ENCODE measurements around the gene CCK. TPM values are rescaled to one million over a fixed set of nuclear protein-coding genes. Genes with fewer than 3 reads are reported as not detected.

CCK gene
- total and polyA plus RNA-seq, 7 donors = 0.22 to 0.31 TPM; not detected in 5

DNA sequence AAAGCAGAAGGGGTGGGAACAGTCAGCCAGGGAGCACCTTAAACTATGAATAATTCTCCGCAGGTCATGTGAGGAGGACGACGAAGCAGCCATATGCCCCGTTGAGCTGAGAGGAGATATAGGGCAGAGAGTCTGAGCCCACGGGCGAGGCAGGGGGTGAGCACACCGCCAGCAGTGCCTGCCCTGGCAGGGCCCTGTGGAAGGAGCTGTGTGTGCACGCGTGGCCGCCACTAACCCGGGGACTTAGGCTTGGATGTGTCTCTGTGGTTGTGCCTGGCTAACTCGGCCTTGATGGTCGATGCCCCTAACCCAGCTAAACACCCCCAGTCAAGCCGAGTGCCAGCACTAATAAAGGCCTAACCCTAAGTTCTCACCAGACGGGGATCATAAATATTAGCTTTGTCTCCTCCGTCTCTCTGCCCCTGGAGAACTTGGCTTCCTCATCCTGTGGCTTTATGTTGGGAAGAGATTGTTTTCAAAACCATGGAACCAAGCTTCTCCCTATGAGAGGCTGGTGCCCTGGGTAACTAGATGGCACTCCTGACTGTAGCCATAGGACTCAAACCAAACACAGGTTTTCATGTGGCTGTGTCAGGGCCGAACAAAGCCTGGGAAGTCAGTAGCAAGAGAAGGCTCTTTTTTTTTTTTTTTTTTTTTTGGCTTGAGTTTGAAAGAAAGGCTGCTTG is 45.4 kb downstream of the CCK start:
- H3K4me1 ChIP-seq = peaks cover 14% of the 10 kb centered on the region
- TF ChIP-seq, protein P1, sequence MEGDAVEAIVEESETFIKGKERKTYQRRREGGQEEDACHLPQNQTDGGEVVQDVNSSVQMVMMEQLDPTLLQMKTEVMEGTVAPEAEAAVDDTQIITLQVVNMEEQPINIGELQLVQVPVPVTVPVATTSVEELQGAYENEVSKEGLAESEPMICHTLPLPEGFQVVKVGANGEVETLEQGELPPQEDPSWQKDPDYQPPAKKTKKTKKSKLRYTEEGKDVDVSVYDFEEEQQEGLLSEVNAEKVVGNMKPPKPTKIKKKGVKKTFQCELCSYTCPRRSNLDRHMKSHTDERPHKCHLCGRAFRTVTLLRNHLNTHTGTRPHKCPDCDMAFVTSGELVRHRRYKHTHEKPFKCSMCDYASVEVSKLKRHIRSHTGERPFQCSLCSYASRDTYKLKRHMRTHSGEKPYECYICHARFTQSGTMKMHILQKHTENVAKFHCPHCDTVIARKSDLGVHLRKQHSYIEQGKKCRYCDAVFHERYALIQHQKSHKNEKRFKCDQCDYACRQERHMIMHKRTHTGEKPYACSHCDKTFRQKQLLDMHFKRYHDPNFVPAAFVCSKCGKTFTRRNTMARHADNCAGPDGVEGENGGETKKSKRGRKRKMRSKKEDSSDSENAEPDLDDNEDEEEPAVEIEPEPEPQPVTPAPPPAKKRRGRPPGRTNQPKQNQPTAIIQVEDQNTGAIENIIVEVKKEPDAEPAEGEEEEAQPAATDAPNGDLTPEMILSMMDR (IDR thresholded peaks at IDR 0.05) = no peak
- no peak overlapping the region for H3K27ac ChIP-seq
- H3K4me3 ChIP-seq = no peak overlapping the region
- peaks cover 3 to 49% of the 10 kb centered on the region in 2 donors for H3K36me3 ChIP-seq (ENCODE audit: insufficient read depth in 1 of 2, low read depth in 1 of 2)
- ATAC-seq = no peak
- whole genome bisulfite sequencing, 3 donors = 91 to 94% (median 94%) methylated on average over 17 of the region's 17 CpGs
- intact Hi-C loops (cut with DNase I) = loop anchor here in 1 of 2 donors (5.0 to 10.0 kb wide), 2 partner anchors 326 to 327 kb away; no protein-coding TSS in a partner anchor
- no peaks in the 10 kb centered on the region for H3K27me3 ChIP-seq (ENCODE audit: insufficient read depth in 3 of 3, low read length in 2 of 3)
- DNase-seq = no peak
- no peaks in the 10 kb centered on the region for H3K9me3 ChIP-seq

DNA sequence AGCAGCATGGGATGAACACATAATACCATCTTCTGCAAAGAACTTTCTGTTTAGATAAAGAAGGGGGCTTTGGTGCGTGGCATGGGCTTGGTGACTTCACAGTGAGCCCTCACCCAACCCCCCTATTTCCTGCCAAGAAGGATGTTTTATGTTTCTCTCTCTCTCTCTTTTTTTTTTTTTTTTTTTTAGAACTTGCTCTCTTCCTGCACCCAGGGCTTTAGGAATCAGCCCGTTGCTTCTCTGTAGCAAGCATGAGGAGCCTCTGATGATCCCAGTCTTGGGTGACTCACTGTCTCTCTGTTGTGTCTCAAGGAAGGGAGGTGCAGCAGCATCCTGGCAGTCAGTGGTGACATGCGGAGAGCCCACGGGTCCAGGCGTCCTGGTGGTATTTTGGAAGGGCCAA is 49.1 kb downstream of the CCK start:
- H3K9me3 ChIP-seq = no peaks in the 10 kb centered on the region
- no peaks in the 10 kb centered on the region for H3K27me3 ChIP-seq (ENCODE audit: insufficient read depth in 3 of 3, low read length in 2 of 3)
- intact Hi-C loops (cut with DNase I) = no loop called here
- no peak overlapping the region for H3K27ac ChIP-seq
- H3K4me3 ChIP-seq = no peak overlapping the region
- H3K4me1 ChIP-seq = no peaks in the 10 kb centered on the region
- 74 to 81% (median 76%) methylated on average over 5 of the region's 5 CpGs for WGBS, 3 donors
- TF ChIP-seq, protein P1 (IDR thresholded peaks at IDR 0.05) = no peak
- no peak for DNase-seq
- peaks cover 0 to 40% of the 10 kb centered on the region in 2 donors for H3K36me3 ChIP-seq (ENCODE audit: insufficient read depth in 1 of 2, low read depth in 1 of 2)
- no peak for ATAC-seq

DNA sequence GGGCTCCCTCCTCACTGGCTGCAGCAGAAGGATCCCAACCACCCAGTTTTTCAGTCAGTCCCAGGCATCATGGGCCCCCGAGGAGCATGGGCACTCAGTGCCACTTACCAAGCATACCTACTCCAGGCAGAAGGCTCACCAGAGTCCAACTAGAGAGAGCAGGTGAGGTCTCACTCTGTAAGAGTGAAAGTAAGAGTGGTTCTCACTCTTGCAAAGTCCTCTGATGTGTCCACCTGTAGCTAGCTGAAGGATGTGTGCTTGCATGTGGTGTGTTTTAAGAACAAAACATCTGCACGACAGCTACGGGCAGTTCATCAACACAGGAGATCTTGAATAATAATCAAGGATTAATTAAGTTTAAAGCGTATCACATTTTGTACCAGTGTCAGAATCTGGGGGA is 49.7 kb downstream of the CCK start:
- Histone ChIP-seq H3K4me3 (no peak overlapping the region), H3K4me1 (no peaks in the 10 kb centered on the region), H3K27me3 (ENCODE audit: insufficient read depth in 3 of 3, low read length in 2 of 3) (no peaks in the 10 kb centered on the region), H3K9me3 (no peaks in the 10 kb centered on the region), H3K36me3 (ENCODE audit: insufficient read depth in 1 of 2, low read depth in 1 of 2) (peaks cover 0 to 40% of the 10 kb centered on the region in 2 donors), H3K27ac (no peak overlapping the region)
- TF ChIP-seq, protein P1 (IDR thresholded peaks at IDR 0.05) = no peak
- no peak for DNase-seq
- intact Hi-C loops (cut with DNase I) = no loop called here
- 81 to 82% (median 82%) methylated on average over 4 of the region's 4 CpGs for WGBS, 3 donors
- no peak for ATAC-seq

DNA sequence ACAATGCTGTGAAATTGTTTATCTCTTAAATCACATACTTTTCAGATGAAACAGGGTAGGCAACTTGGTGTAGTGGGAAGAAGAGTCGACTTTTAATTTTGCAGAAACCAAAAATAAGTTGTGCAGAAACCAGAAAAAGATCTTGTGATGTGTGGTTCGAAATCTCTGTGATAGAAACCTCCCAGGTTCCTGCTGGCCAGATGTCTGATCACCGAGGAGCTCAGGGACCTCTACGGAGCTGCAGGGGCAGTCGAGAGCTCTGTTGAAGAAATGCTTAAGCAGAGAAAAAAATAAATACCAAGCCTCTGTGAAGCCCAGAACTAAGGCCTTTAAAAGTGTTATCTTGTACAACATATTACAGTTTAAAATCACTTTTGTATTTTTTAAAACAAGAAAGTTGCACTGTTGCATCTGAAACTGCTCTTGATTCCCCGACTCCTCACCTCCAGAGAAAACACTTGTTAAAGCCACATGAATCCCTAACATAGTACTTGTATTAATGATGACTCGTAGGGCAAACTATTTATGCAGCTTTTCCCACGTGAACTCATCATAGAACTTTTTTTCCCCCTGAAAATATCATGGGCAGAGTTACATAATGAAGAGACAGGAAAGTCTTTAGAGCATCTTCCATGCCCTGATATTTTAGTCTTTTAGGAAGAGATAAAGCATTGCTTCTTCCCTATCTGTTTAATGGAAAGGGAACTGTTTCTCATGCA is 51.3 kb downstream of the CCK start:
- 73 to 76% (median 76%) methylated on average over 8 of the region's 8 CpGs for WGBS, 3 donors
- H3K27ac ChIP-seq = no peak overlapping the region
- no peak for ATAC-seq

More for the DNA sequence above, 51.3 kb downstream of the CCK start:
- no peak for DNase-seq
- TF ChIP-seq, protein P1 (IDR thresholded peaks at IDR 0.05) = no peak
- Histone ChIP-seq H3K36me3 (ENCODE audit: insufficient read depth in 1 of 2, low read depth in 1 of 2) (peaks cover 0 to 26% of the 10 kb centered on the region in 2 donors), H3K4me3 (no peak overlapping the region), H3K27me3 (ENCODE audit: insufficient read depth in 3 of 3, low read length in 2 of 3) (no peaks in the 10 kb centered on the region), H3K9me3 (no peaks in the 10 kb centered on the region), H3K4me1 (no peaks in the 10 kb centered on the region)
- intact Hi-C loops (cut with DNase I) = no loop called here
